HCT116 (cell line): ENCODE data around the gene CXorf38. TPM values are rescaled to one million over a fixed set of nuclear protein-coding genes. Genes with fewer than 3 reads are reported as not detected.

Source experiments
- ATAC-seq: fragments of 200-7000 bp; cut with Tn5 transposase; 2 replicates; pipeline ENCODE4 v1.9.1; 2020; ENCODE audit warnings: mild to moderate bottlenecking, moderate library complexity
- BruUV-seq: library from RNA; stranded (reverse); fragments of 400-500 nt; replicated peaks from 2 replicates; lab custom pipeline; 2021; lab: Mats Ljungman, UMichigan
- CTCF ChIA-PET: fragments of 300-600 bp; sonication (Branson Sonifier 250); formaldehyde crosslinking; loops from one replicate; lab custom pipeline; 2021; ENCODE audit warnings: antibody characterized with exemption; lab: Charles Lee
- POLR2A ChIA-PET: fragments of 300-600, 350-600 bp; sonication (Branson Sonifier 250); formaldehyde crosslinking; loops from one replicate; lab custom pipeline; 2021; ENCODE audit warnings: antibody characterized with exemption; lab: Charles Lee
- RAD21 ChIA-PET, 2 experiments: fragments of 300-600 bp; sonication (Branson Sonifier 250); formaldehyde crosslinking; loops; one replicate each; lab custom pipeline; 2023; ENCODE audit warnings: low total read pairs in 2 of 2; ENCODE audit not compliant: uncharacterized antibody in 2 of 2, unreplicated experiment in 2 of 2, low non-redundant PET in 1 of 2; lab: Charles Lee
- DNase-seq: peaks from one replicate; pipeline ENCODE4 v3.0.0-alpha.2; 2010; ENCODE audit warnings: low read depth, low spot score
- H2AFZ ChIP-seq: fragments of 200-600 bp; shearing (Covaris generic), sonication (generic); 2 replicates; pipeline ENCODE4 v1.6.1; 2017; ENCODE audit warnings: low read depth, mixed run types, mixed read lengths, antibody characterized with exemption, low read length; ENCODE audit not compliant: poor library complexity, severe bottlenecking
- H3K27ac ChIP-seq: 2 replicates; pipeline ENCODE4 v1.5.1; 2012; ENCODE audit warnings: low read depth, low read length
- H3K27me3 ChIP-seq: fragments of 200-600 bp; sonication (generic); 2 replicates; pipeline ENCODE4 v1.6.1; 2016; ENCODE audit warnings: mixed run types, low read length, mixed read lengths; ENCODE audit not compliant: insufficient read depth
- H3K36me3 ChIP-seq, 2 experiments: fragments of 200-500 bp in 1 of 2; fragments of 200-600 bp in 1 of 2; sonication (Bioruptor generic) in 1 of 2; sonication (generic) in 1 of 2; 2 replicates each; pipeline versions ENCODE4 v1.5.1 to v1.6.1; 2014 to 2016; ENCODE audit warnings: low read length in 2 of 2, inconsistent platforms in 1 of 2, mixed read lengths in 1 of 2, mixed run types in 1 of 2; ENCODE audit not compliant: insufficient read depth in 2 of 2, control insufficient read depth in 1 of 2
- H3K4me1 ChIP-seq, 2 experiments: fragments of 200-600 bp in 1 of 2; sonication (generic) in 1 of 2; 2 replicates each; pipeline versions ENCODE4 v1.5.1 to v1.6.1; 2012 to 2017; ENCODE audit warnings: low read length in 2 of 2, inconsistent platforms in 1 of 2, mild to moderate bottlenecking in 1 of 2, mixed read lengths in 1 of 2, mixed run types in 1 of 2, moderate library complexity in 1 of 2; ENCODE audit not compliant: insufficient read depth in 2 of 2, control insufficient read depth in 1 of 2
- H3K4me2 ChIP-seq: fragments of 200-600 bp; sonication (generic); 2 replicates; pipeline ENCODE4 v1.6.1; 2017; ENCODE audit warnings: mixed run types, low read length, mixed read lengths
- H3K4me3 ChIP-seq, 2 experiments: fragments of 200-600 bp in 1 of 2; sonication (generic) in 1 of 2; replicated peaks in 1 of 2; 2 replicates each; pipeline ENCODE4 v1.5.1; 2011 to 2016; ENCODE audit warnings: low read length in 2 of 2, control low read depth in 1 of 2, low read depth in 1 of 2, mild to moderate bottlenecking in 1 of 2, mixed read lengths in 1 of 2, mixed run types in 1 of 2
- H3K79me2 ChIP-seq: fragments of 200-600 bp; sonication (generic); 2 replicates; pipeline ENCODE4 v1.6.1; 2017; ENCODE audit warnings: mild to moderate bottlenecking, mixed run types, low read length, moderate library complexity, mixed read lengths; ENCODE audit not compliant: insufficient read depth
- H3K9ac ChIP-seq: fragments of 200-600 bp; sonication (generic); 2 replicates; pipeline ENCODE4 v1.6.1; 2016; ENCODE audit warnings: low read length, mixed read lengths
- H3K9me2 ChIP-seq: fragments of 200-600 bp; sonication (generic), shearing (Covaris generic); 2 replicates; pipeline ENCODE4 v1.6.1; 2017; ENCODE audit warnings: mixed run types, mild to moderate bottlenecking, moderate library complexity; ENCODE audit not compliant: insufficient read depth
- H3K9me3 ChIP-seq, 2 experiments: fragments of 200-500 bp in 1 of 2; fragments of 200-600 bp in 1 of 2; sonication (Bioruptor generic) in 1 of 2; sonication (generic) in 1 of 2; 2 replicates each; pipeline ENCODE4 v1.6.1; 2014 to 2017; ENCODE audit warnings: low read length in 2 of 2, mixed read lengths in 2 of 2, inconsistent platforms in 1 of 2, low read depth in 1 of 2, mild to moderate bottlenecking in 1 of 2, mixed run types in 1 of 2, moderate library complexity in 1 of 2; ENCODE audit not compliant: control insufficient read depth in 1 of 2, insufficient read depth in 1 of 2
- H4K20me1 ChIP-seq: fragments of 200-600 bp; sonication (generic), shearing (Covaris generic); 2 replicates; pipeline ENCODE4 v1.6.1; 2017; ENCODE audit warnings: mixed run types, mild to moderate bottlenecking, moderate library complexity; ENCODE audit not compliant: insufficient read depth
- ATF3 ChIP-seq: IDR thresholded peaks from 2 replicates; pipeline ENCODE4 v1.6.1; 2012
- EGR1 ChIP-seq: IDR thresholded peaks from 2 replicates; pipeline ENCODE4 v1.6.1; 2012; ENCODE audit warnings: low read depth
- ELF1 ChIP-seq: IDR thresholded peaks from 2 replicates; pipeline ENCODE4 v1.6.1; 2012; ENCODE audit warnings: low read depth, borderline replicate concordance
- EZH2phosphoT487 ChIP-seq: fragments of 200-600 bp; IDR thresholded peaks from 2 replicates; pipeline ENCODE4 v1.6.1; 2018; ENCODE audit warnings: antibody characterized with exemption, borderline replicate concordance
- JUND ChIP-seq: IDR thresholded peaks from 2 replicates; pipeline ENCODE4 v1.6.1; 2012
- MAX ChIP-seq: IDR thresholded peaks from 2 replicates; pipeline ENCODE4 v1.6.1; 2012
- POLR2AphosphoS5 ChIP-seq: IDR thresholded peaks from 2 replicates; pipeline ENCODE4 v1.6.1; 2011; ENCODE audit warnings: mild to moderate bottlenecking, low read depth, low read length, moderate library complexity
- REST ChIP-seq: IDR thresholded peaks from 2 replicates; pipeline ENCODE4 v1.6.1; 2012; ENCODE audit warnings: low read depth
- SIN3A ChIP-seq: IDR thresholded peaks from 2 replicates; pipeline ENCODE4 v1.6.1; 2012; ENCODE audit warnings: low read depth
- SP1 ChIP-seq: IDR thresholded peaks from 2 replicates; pipeline ENCODE4 v1.6.1; 2012; ENCODE audit warnings: low read depth
- SRF ChIP-seq: IDR thresholded peaks from 2 replicates; pipeline ENCODE4 v1.6.1; 2012; ENCODE audit warnings: low read depth
- TCF7L2 ChIP-seq: IDR thresholded peaks from 2 replicates; pipeline ENCODE4 v1.7.0; 2011; ENCODE audit warnings: borderline replicate concordance, inconsistent platforms; ENCODE audit not compliant: insufficient read depth, insufficient read length; ENCODE audit errors: extremely low read depth
- intact Hi-C: fragments of 100-400 bp; cut with micrococcal nuclease; formaldehyde crosslinking; loops from 2 replicates; pipeline ENCODE4 v1.10.0; 2022
- total RNA-seq: library from RNA; stranded (reverse); gene quantifications from one replicate; pipeline ENCODE4 v1.2.1, GENCODE V29; 2021; ENCODE audit not compliant: unreplicated experiment

Gene CXorf38
- total RNA-seq, 1 experiment from 2014 or later, result 11.5 TPM

- ChIA-PET CTCF (no interaction called here), POLR2A (no interaction called here), RAD21 (no interaction called here)
- H4K20me1 ChIP-seq, result no peaks in the 10 kb centered on the region
- no peak overlapping the region for H3K27ac ChIP-seq
- H3K9ac ChIP-seq, result no peak overlapping the region
- H2AFZ ChIP-seq, result no peak overlapping the region
- H3K4me3 ChIP-seq, result no peak overlapping the region
- no peak for DNase-seq
- peaks cover 0 to 11% of the 10 kb centered on the region in 2 experiments; a peak in 2 of 4 replicates for H3K4me1 ChIP-seq
- peaks cover 8% of the 10 kb centered on the region for H3K79me2 ChIP-seq
- intact Hi-C loops, result loop anchor here (10.0 kb wide), 1 partner anchor 216 kb away; no protein-coding TSS in a partner anchor
- TF ChIP-seq EGR1, result no peak
- no peak for TF ChIP-seq EZH2phosphoT487
- no peak for TF ChIP-seq SIN3A
- no peak for TF ChIP-seq ELF1
- no peak for TF ChIP-seq JUND
- no peak for TF ChIP-seq SRF
- TF ChIP-seq SP1, result no peak
- TF ChIP-seq POLR2AphosphoS5, result no peak
- TF ChIP-seq MAX, result no peak
- TF ChIP-seq REST, result no peak
- TF ChIP-seq TCF7L2, result no peak
- no peak for TF ChIP-seq ATF3
- TF ChIP-seq, all 23 proteins: peak for 0
- no peaks in the 10 kb centered on the region for H3K9me2 ChIP-seq
- H3K27me3 ChIP-seq, result no peaks in the 10 kb centered on the region
- no peak for ATAC-seq
- no peak overlapping the region for H3K4me2 ChIP-seq
- no peaks in the 10 kb centered on the region for H3K36me3 ChIP-seq
- BruUV-seq, result no TSS peak
- no peaks in the 10 kb centered on the region for H3K9me3 ChIP-seq
These were observed 68.2 kb downstream of the CXorf38 start for GRCh38 chrX:40579141-40579540.
